Forelimb muscle (tissue), 1 donor: Measurements from ENCODE around the gene SND1. TPM values are rescaled to one million over a fixed set of nuclear protein-coding genes. Genes with fewer than 3 reads are reported as not detected.

Experiments used
- DNase-seq: peaks from one replicate; pipeline ENCODE4 v3.0.0-alpha.2; 2013; ENCODE audit warnings: low read depth
- polyA plus RNA-seq: library from polyadenylated mRNA; unstranded; fragments of 120-200 nt; gene quantifications from one replicate; pipeline ENCODE4 v1.2.1, GENCODE V29; 2013; ENCODE audit not compliant: insufficient read length

The SND1 gene
- 95.0 TPM for polyA plus RNA-seq

- peak; percentile 97 for DNase-seq
Observed at GRCh38 chr7:127651556-127652332, at the start of gene SND1. TSS of gene SND1 (plus strand) at chr7:127652194. CDS start at chr7:127652374, 180 bp downstream.

DNA sequence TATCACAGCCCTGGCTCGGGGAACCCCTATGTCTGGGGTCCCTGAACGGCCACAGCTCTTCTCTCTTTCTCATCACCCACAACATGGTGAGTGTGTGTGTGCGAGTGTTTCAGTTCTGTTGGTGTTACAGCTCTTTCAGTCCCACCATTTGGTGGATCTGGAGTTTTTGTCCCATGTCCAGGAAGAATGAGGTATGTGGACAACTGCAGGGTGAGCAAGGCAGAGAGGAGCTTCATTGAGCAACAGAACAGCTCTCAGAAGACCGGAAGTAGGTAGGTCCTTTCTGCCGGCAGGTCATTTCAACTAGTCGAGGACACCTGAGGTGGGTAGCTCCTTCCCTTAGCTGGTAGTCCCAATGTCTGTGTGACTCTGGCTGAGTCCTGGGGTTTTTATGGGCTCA, 43.5 kb upstream of the SND1 start:
- DNase-seq: no peak

GRCh38 chr7:127609297-127609696, 42.7 kb upstream of the SND1 start:
- DNase-seq: no peak

DNA sequence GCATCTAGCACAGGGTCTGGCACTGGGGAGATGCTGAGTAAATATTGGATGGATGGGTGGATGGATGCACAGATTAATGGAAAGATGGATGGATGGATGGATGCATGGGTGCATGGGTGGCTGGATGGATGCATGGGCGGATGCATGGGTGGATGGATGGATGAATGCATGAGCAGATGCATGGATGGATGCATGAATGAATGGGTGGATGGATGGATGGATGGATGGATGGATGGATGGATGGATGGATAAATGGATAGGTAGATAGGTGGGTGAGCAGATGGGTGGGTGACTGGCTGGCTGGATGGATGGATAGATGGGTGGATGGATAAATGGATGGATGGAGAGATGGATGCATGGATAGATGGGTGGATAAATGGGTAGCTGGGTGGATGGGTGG, 39.7 kb upstream of the SND1 start:
- DNase-seq: no peak

GRCh38 chr7:127616724-127617123, 35.3 kb upstream of the SND1 start:
- DNase-seq: no peak

DNA sequence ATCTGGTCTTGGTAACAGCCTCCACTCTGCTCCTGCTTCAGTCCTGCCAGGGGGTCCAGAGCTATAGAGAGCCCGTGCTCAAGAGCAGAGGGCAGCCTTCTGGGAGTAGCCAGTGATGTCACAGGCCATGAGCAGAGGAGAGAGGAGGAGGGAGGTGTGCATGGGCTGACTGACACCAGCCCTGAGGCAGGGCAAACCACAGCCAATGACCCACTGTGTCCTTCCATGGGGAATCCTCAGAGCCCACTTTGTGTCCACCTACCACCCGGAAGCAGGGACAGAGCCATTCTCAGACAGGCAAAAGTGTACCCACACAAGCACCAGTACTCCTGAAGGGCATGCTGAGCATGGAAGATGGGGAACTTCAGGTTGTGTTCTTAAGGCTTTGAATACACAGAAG, 34.0 kb upstream of the SND1 start, which contains the start of gene PAX4:
PAX4 (minus strand) TSS at position 101 of the 400 bp plus-strand sequence. CDS start 2,214 bp downstream, outside the sequence.
- DNase-seq: no peak

DNA sequence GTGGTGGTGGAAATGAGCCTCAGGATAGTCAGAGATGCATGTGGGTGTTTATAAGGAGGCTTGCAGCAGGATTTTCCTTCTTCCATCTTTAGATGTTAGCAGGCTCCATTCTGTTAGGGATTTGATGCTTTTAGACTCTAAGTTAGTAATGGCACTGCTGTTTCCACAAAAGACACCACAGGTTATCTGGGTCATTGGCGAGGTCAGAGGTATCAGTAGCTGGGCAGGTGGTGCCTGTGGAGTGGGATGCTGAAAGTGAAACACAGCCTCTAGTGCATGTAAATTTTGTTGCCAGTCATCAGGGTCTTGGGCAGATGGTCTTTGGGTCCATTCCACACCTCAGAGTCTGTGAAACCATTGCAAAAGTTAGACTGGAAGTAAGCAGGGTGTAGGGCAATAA, 33.2 kb upstream of the SND1 start:
- no peak for DNase-seq

DNA sequence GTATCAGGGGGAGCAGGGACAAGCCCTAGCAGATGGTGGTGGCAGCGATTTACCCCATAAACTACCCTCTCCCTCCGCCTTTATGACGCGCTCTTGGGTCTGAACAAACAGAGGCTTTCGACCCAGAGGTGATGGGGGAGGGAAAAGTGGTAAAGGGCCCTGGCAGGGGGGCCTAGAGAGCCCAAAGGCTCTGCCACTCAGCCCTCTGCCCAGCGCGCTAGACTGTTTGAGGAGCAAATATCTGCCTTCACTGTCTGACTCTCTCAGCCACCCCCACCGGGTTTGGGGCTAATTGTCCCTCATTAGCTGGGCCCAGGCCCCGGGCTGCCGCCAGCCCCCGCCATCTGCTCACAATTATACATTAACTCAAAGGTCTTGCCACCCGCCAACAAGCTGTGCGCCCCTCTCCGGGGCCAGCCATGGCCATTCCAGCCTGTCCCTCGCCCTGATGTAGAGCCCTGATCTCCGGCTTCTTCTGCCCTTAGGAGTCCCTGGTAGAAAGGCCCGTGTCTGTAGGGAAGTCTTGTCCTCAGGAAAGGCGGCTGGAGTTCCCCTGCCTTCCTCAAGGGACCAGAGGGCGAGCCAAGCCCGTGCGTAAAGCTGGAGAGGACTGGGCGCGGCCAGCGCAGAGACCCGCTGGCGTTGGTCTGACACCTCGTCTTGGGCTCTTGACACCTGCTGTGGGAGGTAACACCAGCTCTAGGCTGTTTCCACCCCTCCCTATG, 32.2 kb upstream of the SND1 start:
- DNase-seq: no peak

GRCh38 chr7:127620406-127621233, 31.4 kb upstream of the SND1 start:
- no peak for DNase-seq

DNA sequence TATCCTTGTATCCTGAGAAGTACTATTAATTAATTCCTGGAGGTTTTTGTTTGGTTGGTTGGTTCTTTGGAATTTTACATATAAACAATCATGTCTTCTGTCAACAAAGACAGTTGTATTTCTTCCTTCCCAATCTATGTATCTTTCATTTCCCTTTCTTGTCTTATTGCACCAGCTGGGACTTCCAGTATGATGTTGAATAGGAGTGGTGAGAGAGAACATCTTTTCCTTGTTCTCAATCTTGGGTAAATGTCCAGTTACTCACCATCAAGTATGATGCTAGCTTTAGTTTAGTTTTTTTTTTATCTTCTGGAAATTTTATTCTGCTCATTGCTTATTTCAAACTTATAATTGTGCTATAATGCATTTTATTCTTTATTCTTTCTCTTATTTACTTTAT, 26.7 kb upstream of the SND1 start:
- DNase-seq: no peak

DNA sequence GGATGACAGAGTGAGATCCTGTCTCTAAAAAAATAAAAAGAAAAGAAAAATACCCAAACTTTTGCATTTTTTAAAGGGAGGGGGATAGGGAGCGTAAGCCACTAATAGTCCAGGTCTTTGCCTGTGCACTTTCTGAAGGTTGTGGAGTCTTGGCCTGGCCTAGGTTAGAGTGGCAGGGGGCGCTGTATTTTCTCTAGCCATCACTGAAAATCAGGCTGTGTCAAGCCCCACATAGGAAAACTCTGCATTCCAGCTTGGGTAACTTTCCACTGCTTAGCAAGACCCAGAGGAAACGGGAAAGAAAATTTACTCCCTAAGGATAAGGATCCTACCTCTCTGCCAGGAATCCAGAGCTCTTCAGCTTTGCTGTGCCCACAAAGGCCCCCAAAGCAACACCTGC, 23.5 kb upstream of the SND1 start:
- no peak for DNase-seq

- no peak for DNase-seq
Observed at GRCh38 chr7:127629268-127629854, 22.6 kb upstream of the SND1 start.

DNA sequence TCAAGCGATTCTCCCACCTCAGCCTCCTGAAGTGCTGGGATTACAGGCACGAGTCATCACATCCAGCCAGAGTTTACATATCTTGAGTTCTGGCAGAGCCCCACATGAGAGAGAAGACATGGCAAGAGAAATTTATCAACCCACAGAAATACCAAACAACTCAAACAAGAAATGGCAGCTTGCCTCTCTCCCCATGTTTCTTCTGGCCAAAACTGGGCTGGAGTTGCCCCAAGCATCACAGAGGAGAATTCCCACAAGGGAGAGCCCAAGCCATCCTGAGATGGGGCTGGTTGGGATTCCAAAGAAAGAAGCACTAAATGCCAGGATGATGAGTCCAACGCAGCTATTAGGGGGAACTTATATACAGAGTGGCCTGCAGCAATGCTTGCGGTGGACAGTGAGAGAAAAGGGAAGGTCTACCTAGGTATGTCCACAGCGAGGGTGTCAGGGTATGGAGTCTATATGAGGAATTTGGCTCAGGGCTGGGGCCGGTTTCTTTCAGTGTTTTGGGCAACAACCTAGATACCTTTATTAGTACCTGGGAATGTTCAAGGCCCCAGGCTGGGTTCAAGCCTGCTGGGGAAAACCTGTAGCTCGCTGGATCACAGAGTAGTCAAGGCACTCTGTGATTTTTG, 19.6 kb upstream of the SND1 start:
- no peak for DNase-seq

- DNase-seq: no peak
Observed at GRCh38 chr7:127635659-127636285, 16.2 kb upstream of the SND1 start.

DNA sequence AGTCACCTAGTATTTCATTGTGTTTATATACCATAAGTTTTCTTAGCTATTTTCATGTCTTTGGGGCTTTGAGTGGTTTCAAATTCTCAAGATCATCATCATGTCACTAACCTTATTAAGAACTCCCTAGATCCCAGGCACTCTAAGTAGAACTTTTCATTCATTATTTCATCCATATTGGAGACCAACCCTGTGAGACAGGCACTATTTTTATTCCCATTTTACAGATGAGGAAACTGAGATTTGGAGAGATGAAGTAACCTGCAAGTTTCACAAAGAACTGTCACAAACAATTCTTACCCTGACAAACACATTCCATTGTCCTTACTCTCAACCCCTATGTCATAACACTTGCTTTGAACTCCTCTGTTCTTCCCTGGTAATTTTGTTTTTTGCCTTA, 13.8 kb upstream of the SND1 start:
- no peak for DNase-seq

- no peak for DNase-seq
Observed at GRCh38 chr7:127644484-127644883, 7.5 kb upstream of the SND1 start.

DNA sequence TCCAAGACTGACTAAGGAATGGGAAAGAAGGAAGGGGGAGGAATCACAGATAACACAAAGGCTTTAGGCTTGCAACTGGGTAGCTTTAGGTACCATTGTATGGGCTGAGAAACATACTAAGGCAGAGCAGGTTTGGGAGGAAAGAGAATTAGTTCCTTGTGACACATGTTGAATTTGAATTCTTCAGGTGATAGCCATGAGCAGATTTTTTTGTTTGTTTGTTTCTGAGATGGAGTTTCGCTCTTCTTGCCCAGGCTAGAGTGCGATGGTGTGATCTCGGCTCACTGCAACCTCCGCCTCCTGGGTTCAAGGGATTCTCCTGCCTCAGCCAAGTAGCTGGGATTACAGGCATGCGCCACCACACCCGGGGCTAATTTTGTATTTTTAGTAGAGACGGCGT, 4.4 kb upstream of the SND1 start:
- no peak for DNase-seq

GRCh38 chr7:127648986-127649385, 3.0 kb upstream of the SND1 start:
- no peak for DNase-seq

DNA sequence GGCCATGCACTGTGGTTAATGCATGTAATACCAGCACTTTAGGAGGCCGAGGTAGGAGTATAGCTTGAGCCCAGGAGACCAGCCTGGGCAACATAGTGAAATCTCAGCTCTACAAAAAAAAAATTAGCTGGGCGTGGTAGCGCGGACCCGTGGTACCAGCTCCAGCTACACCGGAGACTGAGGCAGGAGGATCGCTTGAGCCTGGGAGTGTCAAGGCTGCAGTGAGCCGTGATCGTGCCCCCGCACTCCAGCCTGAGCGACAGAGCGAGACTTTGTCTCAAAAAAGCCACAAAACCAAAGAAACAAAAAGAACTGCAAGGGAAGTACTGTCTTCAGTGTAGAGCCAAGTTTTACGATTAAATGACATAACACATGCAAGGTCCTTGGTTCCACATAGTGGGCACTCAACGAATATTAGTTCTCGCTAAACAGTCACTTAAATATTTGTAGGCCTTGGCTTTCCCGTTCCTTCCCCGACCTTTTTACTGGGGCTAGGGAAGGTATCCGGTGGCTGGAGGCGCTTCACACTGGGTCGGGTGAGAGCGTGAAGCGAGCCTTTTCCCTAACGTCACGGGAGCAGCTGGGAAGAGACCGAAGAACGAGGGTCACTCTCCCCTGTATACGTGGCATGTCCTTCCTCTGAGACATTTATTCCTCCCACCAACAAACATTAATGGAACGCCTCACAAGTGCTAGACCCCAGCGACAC, 993 bp upstream of the SND1 start:
- no peak for DNase-seq
